NOMO-1 treated with dmso at 0.1 percent for 144 hours (cell line): ENCODE data around the gene NCS1.
"Not testable (repeated sequence)": the region's sequence is repeated elsewhere in the genome, so short reads cannot be mapped to it uniquely, and the experiment has no call there.

Experiments
- DNase-seq: peaks from one replicate; lab custom pipeline; 2025; ENCODE audit not compliant: unreplicated experiment; lab: John Stamatoyannopoulos, UW

NCS1 gene

DNA sequence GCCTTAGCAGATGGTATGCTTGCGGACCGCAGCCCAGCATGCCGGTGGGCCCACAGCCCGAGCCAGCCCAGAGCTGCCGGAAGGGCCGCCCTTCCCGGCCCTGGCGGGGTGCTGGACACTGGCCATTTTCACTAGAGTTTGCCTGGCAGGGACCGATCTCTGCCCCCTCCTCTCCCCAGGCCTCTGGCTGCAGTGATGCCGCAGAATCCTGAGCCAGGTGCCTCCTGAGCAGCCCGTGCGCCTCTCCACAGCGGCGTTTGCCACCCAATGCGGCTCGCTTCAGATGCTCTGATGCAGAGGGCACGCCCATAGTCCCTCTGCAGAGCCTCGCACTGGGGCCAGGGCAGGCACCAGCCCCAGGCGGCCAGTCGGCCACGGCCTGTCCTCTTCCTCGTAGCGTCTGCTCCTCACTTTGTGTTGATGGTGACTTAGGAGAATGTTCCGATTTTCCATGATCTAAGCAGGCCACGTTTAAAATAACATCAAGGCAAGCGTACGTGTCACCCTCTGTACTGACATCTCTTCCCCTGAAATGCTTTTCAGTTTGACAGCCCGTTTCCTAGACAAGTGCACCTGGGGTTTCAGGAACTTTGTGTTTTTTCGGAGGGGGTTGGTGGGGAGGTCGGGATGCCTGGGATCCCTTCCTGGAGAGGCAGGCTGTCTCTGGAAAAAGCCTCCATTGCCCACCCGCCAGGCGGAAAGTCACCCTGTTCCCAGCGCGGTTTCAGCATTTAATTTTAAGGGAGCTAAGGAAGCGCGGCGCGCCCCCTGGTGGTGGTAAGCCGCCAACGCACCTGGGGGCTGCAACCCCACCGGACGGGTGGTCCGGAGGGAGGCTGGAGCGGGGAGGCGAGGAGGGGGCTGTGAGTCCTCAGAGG is 63.6 kb downstream of the NCS1 start:
- no peak for DNase-seq

DNA sequence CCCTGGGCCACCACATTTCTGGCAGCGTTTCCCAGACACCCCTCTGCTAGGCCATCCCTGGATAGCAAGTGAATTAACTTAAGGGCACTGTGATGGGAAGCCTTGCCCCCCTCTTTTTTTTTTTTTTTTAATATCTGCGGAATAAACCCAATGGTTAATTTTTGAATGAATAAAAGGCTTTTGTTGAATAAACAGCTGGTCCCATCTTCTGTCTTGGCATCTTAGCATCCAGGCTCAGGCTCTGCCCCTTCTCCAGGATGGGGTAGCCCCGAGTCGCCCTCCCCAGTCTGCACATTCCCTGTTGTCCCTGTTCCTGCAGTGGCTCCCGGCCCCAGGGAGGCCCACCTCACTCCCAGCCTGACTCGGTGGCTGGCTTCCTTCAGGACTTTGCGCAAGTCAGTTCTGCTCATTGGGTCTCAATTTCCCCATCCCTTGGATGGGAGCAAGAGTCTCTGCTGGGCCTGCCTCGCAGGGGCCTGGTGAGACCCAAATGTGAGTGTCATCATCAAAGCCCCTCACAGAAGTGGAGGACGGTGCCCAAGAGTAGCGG is 64.3 kb downstream of the NCS1 start:
- no peak for DNase-seq

DNA sequence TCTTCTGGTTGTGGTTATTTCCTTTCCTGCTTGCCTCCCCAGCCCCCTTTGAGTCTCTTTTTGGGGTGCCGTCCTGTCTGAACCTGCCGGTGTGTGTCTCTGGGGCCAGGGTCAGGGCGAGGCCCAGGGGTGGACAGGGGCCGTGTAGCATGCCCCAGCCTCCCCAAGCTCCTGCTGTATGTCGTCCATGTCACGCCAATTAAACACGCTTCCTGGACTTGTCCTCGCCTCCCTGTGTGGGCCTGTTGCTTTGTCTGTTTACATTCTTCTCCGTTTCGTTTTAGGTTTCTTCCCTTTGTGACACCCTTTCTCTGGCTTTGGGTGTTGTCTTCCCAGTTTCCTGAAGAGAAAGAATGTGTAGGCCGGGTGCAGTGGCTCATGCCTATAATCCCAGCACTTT is 64.9 kb downstream of the NCS1 start:
- no peak for DNase-seq

DNA sequence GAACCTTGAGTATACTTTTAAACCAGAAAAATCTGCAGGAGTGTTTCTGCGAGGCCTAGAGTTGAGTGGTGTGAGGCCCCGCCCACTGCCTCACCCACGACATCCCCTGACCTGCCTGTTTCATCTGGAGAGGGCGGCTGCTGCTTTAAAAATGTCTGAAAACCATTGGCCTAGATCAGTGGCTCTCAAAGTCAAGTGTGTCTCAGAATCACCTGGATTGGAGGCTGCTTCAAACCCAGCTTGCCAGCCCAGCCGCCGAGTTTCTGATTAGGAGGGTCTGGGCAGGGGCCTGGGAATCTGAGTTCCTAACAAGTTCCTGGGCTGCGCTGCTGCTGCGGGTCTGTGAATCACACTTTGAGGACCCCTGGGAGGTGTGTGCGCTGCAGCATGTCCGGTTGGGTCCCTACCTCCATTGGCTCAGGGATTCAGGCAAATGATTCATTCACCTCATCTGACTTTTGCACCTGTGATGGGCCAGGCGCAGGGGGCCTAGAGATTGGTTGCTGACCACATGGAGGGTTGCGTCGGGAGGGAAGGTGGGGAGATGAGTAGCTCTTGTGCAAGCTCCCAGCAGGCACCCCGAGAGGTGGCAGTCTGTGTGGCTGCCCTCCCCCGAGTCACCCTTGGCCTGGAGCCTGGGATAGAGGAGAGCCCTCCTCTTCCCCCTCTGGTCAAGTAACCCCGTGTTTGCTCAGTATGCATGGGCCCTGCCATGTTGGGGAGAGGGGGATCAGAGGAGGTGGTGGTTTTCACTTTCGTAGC is 65.7 kb downstream of the NCS1 start:
- DNase-seq: no peak

DNA sequence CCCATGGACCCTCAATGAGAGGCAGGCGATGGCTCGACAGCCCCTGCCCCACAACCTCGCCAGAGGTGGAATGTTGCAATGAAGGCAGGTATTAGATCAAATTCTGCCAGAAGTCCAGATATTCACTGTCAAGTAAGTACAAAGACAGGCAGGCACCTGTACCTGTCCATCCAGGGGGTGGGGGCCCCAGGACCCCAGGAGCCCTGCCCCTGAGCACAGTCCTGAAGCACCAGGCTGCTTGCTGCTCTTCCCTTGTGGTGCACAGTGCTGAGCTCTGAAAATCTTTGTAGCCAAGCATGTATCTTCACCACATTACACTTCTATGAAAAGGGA is 67.1 kb downstream of the NCS1 start:
- DNase-seq: no peak

DNA sequence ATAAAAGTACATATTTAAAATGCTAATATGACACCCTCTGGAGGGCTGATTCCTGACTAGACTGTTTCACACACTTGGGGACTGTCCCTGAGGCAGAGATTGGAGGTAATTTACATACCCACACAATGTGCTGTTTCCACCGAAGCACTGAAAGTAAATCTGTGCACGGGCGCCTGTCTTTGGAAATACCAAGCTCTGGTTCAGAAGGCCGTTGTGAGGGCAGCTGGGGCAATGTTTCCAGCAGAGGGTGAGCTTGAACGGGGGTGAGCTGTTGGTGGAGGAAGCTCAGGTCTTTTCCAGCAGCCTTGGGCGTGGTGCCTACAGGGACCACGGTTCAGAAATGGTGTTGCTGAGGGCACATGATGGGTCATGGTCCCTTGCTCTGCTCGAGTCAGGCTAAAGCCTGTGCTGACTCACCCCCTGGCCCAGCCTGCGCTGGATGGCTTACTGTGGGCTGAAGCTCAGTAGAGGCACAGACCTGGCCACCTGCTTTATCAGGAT is 67.6 kb downstream of the NCS1 start:
- no peak for DNase-seq

DNA sequence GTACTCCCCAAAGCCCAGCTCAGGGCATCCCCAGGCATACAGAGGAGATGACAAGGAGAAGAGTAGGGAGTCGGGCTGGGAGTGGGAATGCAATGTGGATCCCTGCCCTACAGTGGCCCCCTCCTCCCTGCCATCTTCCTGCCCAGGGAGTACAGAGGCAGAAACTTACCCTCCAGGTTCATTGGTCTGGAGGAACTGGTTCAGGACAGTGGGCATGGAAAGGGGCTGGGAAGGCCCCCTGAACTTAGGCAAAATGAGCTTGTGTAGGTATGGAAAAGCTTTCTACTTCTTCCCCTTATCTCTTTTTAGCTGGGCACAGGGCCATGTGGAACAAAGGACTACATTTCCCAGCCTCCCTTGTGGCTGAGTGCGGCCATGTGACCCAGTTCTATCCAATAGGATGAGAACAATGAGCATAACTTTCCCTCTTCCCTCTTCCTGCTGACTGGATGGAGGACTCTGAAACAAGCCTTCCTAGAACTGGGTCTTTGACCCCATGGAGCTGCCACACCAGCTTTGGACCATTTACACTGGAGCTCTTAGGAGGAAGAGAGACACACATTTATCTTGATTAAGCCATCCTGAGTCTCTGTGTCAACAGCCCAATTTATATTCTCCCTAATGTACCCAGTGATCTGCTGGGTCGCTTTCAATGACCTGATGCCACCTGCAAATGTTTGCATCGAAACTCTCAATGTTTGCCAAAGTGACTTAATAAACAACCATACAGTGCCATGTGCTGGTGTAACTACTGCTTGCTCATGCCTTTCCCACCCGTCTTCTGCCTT is 68.4 kb downstream of the NCS1 start:
- peak; percentile 10 for DNase-seq

DNA sequence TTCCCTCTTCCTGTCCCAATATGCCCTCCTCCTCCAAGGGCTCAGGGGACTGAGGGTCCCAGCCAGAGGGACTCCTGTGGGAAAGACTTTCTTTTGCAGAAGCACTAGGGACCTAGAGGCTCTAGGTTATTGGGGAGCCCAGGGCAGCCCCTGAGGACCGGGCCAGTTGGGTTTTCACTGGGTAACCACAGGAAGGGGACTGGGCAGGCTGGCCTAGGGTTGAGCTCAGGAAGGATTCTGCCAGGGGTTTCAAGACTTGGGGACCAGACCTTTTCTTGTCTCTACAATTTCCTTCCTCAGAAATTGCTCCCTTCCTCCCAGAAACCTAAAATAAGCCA is 69.0 kb downstream of the NCS1 start:
- no peak for DNase-seq

DNA sequence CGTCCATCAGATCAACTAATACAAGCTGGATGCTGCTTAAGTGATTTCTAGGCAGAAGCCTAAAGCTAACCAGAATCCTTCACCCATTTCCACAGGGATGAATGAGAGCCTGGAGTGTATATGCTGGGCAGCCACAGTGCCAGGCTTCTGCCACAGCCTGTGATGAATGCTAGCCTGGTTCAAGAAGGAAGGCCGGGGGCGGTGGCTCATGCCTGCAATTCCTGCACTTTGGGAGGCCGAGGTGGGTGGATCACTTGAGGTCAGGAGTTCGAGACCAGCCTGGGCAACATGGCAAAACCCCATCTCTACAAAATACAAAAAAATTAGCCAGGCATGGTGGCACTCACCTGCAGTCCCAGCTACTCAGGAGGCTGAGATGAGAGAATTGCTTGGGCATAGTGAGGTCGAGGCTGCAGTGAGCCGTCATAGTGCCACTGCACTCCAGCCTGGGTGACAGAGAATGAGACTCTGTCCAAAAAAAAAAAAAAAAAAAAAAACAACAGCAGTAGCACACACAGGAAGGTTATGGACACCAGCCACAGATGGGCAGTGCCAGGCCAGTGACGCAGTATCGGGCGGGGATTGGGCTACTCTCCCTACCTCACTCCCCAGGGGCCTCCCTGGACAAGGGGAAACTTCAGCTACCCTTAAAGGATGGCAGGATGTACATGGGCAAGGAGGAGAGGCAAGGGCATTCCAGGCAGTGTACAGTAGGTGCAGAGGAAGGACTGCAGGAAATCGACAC is 70.2 kb downstream of the NCS1 start:
- no peak for DNase-seq

DNA sequence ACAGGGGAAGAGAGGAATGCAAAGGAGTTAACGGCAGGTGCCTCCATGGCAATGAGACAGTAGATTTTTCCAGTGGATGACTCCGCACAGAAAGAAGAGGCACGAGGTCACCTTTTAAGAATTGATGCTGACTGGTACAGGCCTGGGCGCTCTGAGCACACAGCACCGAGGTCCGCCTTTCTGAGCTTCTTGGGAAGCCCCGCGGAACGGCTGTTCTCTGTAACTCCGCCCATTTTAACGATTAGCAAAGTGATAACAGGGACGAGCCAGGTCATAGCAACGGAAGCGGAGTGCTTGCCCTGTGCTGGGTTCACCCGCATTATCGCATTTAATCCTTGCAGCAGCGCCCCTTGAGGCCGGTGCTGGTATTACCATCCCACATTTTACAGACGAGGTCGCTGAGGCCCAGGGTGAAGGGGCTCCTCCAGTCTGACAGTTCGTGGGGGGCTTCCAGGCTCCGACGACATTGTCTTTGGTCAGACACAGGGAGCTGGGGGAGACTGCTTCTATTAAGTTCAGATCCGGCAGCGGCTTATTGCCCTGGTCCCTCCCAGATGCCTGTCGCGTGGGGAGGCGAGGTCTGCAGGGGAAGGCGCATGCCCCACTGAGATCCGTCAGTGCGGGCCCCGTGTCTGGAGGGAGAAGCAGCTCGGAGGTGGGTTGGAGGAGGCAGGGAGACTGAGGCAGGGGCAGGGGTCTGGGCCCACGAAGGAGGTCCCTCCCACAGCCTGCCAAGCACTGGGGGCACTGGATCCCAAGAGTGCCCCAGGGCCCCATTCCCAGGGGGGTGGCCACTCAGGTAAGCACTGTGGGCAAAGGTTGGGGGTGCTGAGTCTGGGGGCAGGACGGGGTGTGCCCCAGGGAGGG is 71.0 kb downstream of the NCS1 start:
- DNase-seq: no peak

DNA sequence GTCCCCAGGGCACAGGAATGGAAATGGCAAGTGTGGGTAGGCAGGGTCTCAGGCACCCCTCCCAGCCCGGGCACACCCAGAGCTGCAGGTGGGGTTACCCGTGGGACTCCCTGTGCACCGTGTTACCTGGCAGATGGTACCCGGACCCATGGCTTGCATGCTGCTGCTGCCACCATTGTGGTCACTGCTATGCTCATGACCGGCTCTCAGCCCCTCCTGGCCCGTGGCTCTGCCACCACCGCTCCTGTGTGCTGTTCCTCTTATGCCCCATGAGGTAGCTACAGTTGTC is 71.6 kb downstream of the NCS1 start:
- DNase-seq: no peak

DNA sequence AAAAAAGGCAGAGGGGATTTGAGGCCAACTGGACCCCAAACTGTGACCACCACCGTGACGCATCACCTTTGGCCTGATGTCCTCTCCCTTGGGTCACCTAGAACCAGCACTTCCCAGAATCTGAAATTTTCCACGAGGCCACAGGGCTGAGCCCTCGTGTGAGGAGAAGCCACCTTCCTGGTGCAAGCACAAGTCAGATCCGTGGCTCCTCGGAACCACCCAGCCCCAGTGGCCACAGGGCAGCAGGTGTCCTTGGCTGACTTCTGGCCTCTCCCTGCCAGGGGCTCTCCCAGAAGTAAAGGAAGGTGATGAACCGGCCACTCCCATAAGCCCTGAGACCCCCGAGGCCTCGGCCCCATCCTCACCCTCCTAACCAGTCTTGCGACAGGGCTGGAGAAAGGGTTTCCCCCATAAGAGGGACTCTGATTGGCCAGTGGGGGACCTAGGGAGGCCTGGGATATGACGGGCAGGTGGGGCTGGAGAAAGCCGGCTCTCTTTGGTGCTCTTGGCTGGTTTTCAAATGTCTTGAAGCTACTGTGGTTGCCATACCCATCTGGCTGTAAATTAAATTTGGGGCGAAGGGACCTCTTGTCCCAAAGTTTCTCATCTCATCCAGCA is 72.5 kb downstream of the NCS1 start:
- no peak for DNase-seq

DNA sequence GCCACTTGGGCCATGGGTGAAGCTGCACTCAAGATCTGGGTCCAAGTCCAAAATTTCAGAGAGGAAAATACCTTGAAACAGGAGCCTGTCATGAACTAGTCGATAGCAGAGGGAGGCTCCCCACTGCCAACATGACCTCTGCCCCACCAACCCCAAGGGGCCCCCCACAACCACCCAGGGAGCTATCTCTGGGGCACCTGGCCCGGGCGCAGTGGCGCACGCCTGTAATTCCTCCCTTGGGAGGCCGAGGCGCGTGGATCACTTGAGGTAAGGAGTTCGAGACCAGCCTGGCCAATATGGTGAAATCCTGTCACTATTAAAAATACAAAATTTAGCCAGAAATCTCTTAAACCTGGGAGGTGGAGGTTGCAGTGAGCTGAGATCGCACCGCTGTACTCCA is 73.3 kb downstream of the NCS1 start:
- DNase-seq: no peak

DNA sequence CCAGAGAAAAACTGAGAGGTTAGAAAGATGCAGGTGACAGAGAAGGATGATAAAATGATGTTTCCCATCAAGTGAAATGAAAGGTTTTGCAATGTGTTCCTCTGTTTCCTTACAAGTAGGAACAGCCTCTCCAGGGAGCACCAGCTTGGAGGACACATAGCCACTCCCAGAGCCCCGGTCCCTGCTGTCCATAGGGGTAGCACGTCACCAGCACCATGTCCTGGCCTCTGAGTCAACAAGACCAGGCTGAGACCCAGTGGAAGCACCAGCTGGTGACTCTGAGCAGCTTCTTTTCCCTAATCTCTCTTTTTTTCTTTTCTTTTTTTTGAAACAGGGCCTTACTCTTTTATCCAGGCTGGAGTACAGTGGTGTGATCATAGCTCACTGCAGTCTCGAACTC is 73.9 kb downstream of the NCS1 start:
- no peak for DNase-seq

DNA sequence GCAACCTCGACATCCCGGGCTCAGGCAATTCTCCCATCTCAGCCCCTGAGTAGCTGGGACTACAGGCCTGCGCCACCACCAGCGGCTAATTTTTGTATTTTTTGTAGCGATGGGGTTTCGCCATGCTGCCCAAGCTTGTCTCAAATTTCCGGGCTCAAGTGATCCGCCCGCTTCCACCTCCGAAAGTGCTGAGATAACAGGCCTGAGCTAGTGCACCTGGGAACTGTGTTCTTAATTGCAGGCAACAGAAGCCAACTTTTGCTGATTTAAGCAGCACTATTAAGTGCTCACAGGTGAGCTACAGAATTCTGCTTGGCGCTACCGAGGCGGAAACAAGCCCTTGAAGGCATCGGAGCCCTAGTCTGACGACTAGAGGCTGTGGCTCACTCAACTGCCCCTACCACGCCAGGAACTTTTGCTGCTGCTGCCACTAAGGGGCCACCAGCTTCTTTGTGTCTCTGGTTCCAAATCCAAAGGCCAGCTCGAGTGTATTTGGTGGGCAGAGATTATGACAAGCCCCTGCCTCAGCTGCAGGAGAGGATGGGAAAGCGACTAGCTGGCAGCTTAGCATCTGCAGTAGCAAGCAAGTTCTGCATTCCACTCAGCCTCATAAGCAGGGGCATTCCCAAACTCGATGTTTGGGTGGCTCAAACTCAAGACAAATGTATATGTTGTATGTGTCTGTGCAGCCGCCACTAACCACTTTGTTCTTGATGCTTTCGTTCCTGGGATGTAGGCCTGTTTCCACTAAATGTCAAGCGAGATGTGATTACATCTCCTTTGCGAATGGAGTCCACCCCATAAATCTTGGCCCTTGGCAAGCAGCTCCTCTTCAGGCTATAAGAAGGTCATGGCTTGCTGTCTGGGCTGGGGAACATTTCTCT is 82.8 kb downstream of the NCS1 start:
- no peak for DNase-seq

DNA sequence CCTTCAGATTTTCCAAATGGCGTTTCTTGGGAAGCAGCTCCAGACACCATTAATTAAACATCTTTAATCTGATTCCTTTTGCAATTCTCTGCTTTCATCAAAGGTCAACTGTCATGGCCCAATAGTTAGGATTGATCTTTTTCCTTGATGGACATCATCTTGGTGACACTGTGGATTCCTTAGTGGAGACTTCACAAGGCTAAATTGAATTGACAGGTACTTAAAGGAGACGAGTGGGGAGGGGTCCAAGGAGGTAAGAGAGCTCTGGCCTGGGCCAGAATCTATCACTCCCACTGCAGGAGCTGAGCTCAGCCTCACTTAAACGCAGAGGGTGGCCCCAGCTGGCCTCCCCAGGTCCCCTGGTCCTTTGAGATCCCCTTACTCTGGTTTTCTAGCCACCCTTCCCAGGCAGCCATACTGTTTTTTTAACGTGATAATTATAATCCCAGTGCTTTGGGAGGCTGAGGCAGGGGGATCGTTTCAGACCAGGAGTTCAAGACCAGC is 83.5 kb downstream of the NCS1 start:
- no peak for DNase-seq

DNA sequence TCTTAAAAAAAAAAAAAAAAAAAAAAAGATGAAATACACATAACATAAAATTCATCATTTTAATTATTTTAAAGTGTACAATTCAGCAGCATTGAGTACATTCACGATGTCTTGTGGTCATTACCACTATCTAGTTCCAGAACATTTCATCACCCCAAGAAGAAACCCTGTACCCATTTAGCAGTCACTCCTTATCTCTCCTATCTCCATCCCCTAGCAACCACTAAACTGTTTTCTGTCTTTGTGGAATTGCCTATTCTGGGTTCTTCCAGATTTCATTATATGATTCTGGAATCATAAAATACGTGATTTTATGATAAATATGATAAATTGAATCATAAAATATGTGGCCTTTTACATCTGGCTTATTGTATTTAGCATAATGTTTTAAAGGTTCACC is 84.4 kb downstream of the NCS1 start:
- no peak for DNase-seq

DNA sequence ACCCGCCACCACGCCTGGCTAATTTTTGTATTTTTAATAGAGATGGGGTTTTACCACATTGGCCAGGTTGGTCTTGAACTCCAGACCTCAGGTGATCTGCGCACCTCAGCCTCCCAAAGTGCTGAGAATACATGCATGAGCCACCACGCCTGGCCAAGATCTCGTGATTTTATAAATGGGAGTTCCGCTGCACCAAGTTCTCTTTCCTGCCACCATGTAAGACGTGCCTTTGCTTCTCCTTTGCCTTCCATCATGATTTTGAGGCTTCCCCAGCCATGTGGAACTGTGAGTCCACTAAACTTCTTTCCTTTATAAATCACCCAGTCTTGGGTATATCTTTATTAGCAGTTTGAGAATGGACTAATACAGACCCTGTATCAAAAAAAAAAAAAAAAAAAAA is 85.9 kb downstream of the NCS1 start:
- DNase-seq: not testable (repeated sequence)
